Mesodermal cell (in vitro differentiated cells): ENCODE measurements around the gene LIPM. TPM values are rescaled to one million over a fixed set of nuclear protein-coding genes. Genes with fewer than 3 reads are reported as not detected.

Source experiments
- H3K27ac ChIP-seq: 2 replicates; pipeline ENCODE4 v1.7.0; 2013; ENCODE audit warnings: mild to moderate bottlenecking, low read depth, low read length, moderate library complexity; ENCODE audit not compliant: severe bottlenecking
- H3K36me3 ChIP-seq: 2 replicates; pipeline ENCODE4 v1.7.1; 2013; ENCODE audit warnings: mild to moderate bottlenecking, low read length, moderate library complexity; ENCODE audit not compliant: control insufficient read depth, insufficient read depth
- H3K4me1 ChIP-seq: one replicate; pipeline ENCODE4 v1.7.1; 2013; ENCODE audit warnings: mild to moderate bottlenecking, low read length; ENCODE audit not compliant: insufficient read depth, control insufficient read depth, poor library complexity, severe bottlenecking
- H3K4me3 ChIP-seq: 2 replicates; pipeline ENCODE4 v1.7.0; 2013; ENCODE audit warnings: low read length, control low read depth, mild to moderate bottlenecking; ENCODE audit not compliant: insufficient read depth, poor library complexity, severe bottlenecking; ENCODE audit errors: extremely low read depth
- H3K9me3 ChIP-seq: 2 replicates; pipeline ENCODE4 v1.7.1; 2013; ENCODE audit warnings: mild to moderate bottlenecking, low read length, moderate library complexity; ENCODE audit not compliant: control insufficient read depth
- WGBS, 2 experiments: methylation state at CpG; one replicate each; pipeline ENCODE4 v1.1.5; 2013; ENCODE audit warnings: missing lambda C conversion rate in 2 of 2; ENCODE audit not compliant: insufficient coverage in 2 of 2; 5-methylcytosine and 5-hydroxymethylcytosine counted together
- polyA plus RNA-seq, 2 experiments: library from polyadenylated mRNA; stranded (reverse); fragments of 50-300 nt; gene quantifications; one replicate each; pipeline ENCODE4 v1.2.3, GENCODE V29; 2013

Gene LIPM
- polyA plus RNA-seq (2013, experiment 1 of 2): not detected
- not detected for polyA plus RNA-seq (2013, experiment 2 of 2)

DNA sequence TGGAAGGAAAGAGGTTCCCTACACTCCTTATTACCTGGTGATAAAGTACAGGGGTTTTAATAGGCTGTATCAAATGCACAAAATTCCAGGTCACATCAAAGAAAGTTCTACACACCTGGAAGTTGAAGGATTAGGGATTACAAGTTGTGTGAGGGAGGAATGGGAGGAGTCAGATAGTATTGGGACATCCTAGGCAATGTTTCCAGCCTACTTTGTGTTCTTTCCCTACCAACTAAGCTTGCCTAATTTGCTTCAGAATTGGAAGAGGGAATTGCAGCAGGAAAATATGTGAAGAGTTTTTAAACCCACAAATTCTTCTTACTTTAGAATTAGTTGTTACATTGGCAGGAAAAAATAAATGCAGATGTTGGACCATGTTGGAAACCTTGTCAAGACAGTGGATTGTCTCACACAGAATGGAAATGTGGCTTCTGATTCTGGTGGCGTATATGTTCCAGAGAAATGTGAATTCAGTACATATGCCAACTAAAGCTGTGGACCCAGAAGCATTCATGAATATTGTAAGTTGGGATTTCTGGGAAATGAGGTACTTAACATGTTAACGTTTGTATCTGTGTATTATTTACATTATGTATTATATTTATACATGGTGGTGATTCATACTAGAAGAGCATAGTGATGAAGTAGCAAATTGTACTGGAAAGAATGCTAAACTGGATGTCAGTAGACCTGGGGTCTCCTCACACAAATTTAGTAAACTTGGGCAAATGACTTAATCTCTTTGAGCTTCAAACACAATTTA lies at the start of gene LIPM:
LIPM (plus strand) TSS at position 208 of the 763 bp plus-strand sequence; CDS start at position 375, 167 bp downstream.
- Histone ChIP-seq H3K4me3 (no peak within 1 kb of the TSS), H3K4me1 (no peaks in the 10 kb centered on the region), H3K27ac (no peak within 1 kb of the TSS), H3K36me3 (no peaks in the 10 kb centered on the region), H3K9me3 (no peaks in the 10 kb centered on the region)
- 100% methylated on average over 1 of the region's 2 CpGs for WGBS, 2 experiments

GRCh38 chr10:88754287-88754686 lies 48.2 kb upstream of the LIPM start:
- no peaks in the 10 kb centered on the region for H3K36me3 ChIP-seq
- H3K4me1 ChIP-seq: no peaks in the 10 kb centered on the region
- peaks cover 2% of the 10 kb centered on the region for H3K9me3 ChIP-seq
- no peak overlapping the region for H3K27ac ChIP-seq
- H3K4me3 ChIP-seq: no peak overlapping the region

DNA sequence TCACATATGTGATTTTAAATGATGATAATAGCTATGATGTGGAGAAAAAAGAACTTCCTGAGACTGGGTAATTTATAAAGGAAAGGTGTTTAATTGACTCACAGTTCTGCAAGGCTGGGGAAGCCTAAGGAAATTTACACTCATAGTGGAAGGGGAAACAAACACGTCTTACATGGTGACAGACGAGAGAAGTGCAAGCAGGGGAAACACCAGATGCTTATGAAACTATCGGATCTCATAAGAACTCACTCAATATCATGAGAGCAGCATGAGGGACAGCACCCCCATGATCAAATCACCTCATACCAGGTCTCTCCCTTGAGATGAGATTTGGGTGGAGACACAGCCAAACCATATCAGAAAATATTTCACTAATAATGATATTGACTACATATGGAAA lies 46.8 kb upstream of the LIPM start:
- WGBS, 2 experiments: 77 to 100% methylated on average over 2 to 3 of the region's 3 CpGs

GRCh38 chr10:88756660-88757059 lies 45.9 kb upstream of the LIPM start:
- no CpG with 5 or more reads among the region's 1 CpG for WGBS, 2 experiments
- Histone ChIP-seq H3K27ac (no peak overlapping the region), H3K9me3 (no peaks in the 10 kb centered on the region), H3K36me3 (no peaks in the 10 kb centered on the region), H3K4me1 (no peaks in the 10 kb centered on the region), H3K4me3 (no peak overlapping the region)

More for the DNA sequence above, 46.8 kb upstream of the LIPM start:
- no peak overlapping the region for H3K27ac ChIP-seq
- H3K4me1 ChIP-seq: no peaks in the 10 kb centered on the region
- no peak overlapping the region for H3K4me3 ChIP-seq
- H3K9me3 ChIP-seq: no peaks in the 10 kb centered on the region
- H3K36me3 ChIP-seq: no peaks in the 10 kb centered on the region

DNA sequence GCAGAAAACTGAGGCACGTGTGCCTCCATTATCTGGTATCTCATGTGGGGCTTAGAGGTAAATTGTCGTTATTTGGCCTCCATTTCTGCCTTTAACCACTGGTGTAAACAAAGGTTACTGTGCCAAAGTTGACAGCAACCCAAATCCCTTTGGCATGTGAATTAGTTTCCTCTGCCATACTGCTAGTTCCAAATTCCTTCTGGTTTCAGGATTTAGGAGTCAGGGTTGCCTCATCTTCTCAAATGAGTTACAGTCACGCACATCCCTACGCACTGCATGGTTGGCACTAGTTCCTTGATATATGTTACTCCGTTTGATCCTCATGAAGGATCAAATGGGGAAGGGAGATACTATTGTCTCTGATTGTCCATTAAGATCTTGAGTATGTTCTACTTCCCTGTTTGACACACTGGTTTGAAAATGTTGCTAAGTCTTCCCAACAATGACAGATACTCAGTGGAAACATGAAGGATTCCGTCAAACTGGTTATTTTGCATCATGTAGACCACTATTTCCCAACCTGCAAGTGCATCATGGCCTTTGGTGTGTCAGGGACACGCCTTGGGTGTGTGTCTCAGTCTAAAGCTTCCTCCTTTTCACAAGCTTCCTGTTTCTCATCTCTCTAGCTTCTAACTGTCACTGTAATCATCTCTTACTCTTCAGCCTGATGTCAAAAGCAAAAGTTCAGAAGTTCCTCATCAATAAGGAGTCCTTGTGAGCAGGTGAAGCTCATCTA lies 43.0 kb upstream of the LIPM start, which contains the start of gene LIPN:
LIPN (plus strand) TSS at position 655 of the 736 bp plus-strand sequence. CDS start 1,386 bp downstream, outside the sequence.
- Histone ChIP-seq H3K9me3 (no peaks in the 10 kb centered on the region), H3K36me3 (no peaks in the 10 kb centered on the region), H3K27ac (no peak within 1 kb of the TSS), H3K4me3 (no peak within 1 kb of the TSS), H3K4me1 (no peaks in the 10 kb centered on the region)
- 87 to 88% methylated on average over 5 to 7 of the region's 7 CpGs for WGBS, 2 experiments

DNA sequence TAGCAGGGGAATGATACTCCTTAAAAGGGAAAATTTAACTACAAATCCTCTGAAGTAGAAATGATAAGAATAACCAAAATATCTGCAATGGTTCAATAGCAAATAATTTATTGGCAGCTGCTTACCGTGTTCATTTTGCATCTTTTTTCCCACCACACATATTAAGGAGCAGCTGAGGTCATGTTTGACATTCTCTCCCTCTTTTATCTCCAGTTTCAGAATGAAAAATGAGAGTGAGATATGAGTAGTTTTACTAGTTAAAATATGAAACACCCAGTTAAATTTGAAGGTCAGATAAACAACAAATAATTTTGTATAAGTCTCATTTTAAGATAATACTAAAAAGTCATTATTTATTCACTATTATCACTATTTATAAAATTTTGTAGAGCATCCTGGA lies 39.6 kb upstream of the LIPM start:
- Histone ChIP-seq H3K4me3 (no peak overlapping the region), H3K9me3 (no peaks in the 10 kb centered on the region), H3K36me3 (no peaks in the 10 kb centered on the region), H3K4me1 (no peaks in the 10 kb centered on the region), H3K27ac (no peak overlapping the region)
- WGBS, 2 experiments: no CpG with 5 or more reads among the region's 1 CpG

- 100% methylated on average over 1 of the region's 1 CpG for WGBS, 2 experiments
- Histone ChIP-seq H3K36me3 (no peaks in the 10 kb centered on the region), H3K9me3 (no peaks in the 10 kb centered on the region), H3K4me1 (no peaks in the 10 kb centered on the region), H3K27ac (no peak overlapping the region), H3K4me3 (no peak overlapping the region)
Measured at GRCh38 chr10:88763441-88763840, 39.1 kb upstream of the LIPM start.

DNA sequence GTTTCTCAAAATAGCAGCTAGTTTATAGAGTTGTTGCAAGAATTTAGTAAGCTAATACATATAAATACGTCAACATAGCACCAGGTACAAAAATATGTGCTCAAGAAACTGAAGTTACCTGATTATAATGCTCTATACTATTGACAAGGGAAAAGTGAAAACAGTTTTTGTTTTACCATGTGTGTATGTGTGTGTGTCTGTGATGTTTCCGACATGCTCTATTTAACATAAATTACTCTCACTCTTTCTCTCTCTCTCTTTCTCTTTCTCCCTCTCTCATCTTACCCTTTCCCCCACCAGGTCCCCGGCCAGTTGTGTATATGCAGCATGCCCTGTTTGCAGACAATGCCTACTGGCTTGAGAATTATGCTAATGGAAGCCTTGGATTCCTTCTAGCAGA lies 38.4 kb upstream of the LIPM start:
- no peaks in the 10 kb centered on the region for H3K36me3 ChIP-seq
- H3K4me1 ChIP-seq: no peaks in the 10 kb centered on the region
- no peak overlapping the region for H3K27ac ChIP-seq
- no peak overlapping the region for H3K4me3 ChIP-seq
- H3K9me3 ChIP-seq: no peaks in the 10 kb centered on the region
- 86% methylated on average over 1 of the region's 3 CpGs; no CpG with 5 or more reads in 1 of the 2 experiments for WGBS, 2 experiments

GRCh38 chr10:88765816-88766215 lies 36.7 kb upstream of the LIPM start:
- no peaks in the 10 kb centered on the region for H3K36me3 ChIP-seq
- H3K27ac ChIP-seq: no peak overlapping the region
- H3K4me1 ChIP-seq: no peaks in the 10 kb centered on the region
- no CpG with 5 or more reads among the region's 1 CpG for WGBS, 2 experiments
- no peak overlapping the region for H3K4me3 ChIP-seq
- H3K9me3 ChIP-seq: no peaks in the 10 kb centered on the region

- no peak overlapping the region for H3K4me3 ChIP-seq
- no peaks in the 10 kb centered on the region for H3K9me3 ChIP-seq
- H3K4me1 ChIP-seq: no peaks in the 10 kb centered on the region
- H3K27ac ChIP-seq: no peak overlapping the region
- 83% methylated on average over 1 of the region's 1 CpG; no CpG with 5 or more reads in 1 of the 2 experiments for WGBS, 2 experiments
- H3K36me3 ChIP-seq: no peaks in the 10 kb centered on the region
Measured at GRCh38 chr10:88769384-88769783, 33.1 kb upstream of the LIPM start.

DNA sequence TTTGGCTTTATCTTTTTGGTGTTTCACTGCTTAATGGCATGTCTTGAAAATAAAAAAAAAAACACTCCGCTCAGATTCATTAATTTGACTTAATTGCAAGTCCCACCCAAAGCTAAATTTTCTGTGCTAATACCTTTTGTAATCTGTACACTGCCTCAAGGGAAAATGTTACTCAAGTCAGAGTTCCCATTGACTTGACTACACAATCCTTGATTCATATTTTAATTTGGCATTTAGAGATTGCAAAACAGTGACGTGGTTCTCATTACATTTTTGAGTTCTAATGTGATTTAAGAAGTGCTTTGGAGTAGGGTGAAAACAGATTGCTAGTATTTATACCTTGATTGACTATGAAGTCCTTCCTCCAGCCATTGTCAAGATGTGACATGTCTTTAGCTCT lies 21.3 kb upstream of the LIPM start:
- H3K27ac ChIP-seq: no peak overlapping the region
- WGBS, 2 experiments: 80 to 100% methylated on average over 1 to 2 of the region's 2 CpGs
- H3K9me3 ChIP-seq: no peaks in the 10 kb centered on the region
- no peaks in the 10 kb centered on the region for H3K4me1 ChIP-seq
- H3K4me3 ChIP-seq: no peak overlapping the region
- no peaks in the 10 kb centered on the region for H3K36me3 ChIP-seq
